C4-2B (cell line): ENCODE data around the gene MYD88.

ENCODE experiments used
- ZFX ChIP-seq: fragments of 450-650 bp; IDR thresholded peaks from 2 replicates; pipeline ENCODE4 v1.6.1; 2017
- TF ChIP-seq, protein P1 (sequence below): fragments of 450-650 bp; conservative IDR thresholded peaks from 2 replicates; pipeline ENCODE4 v1.5.1; 2017; ENCODE audit warnings: mild to moderate bottlenecking

- TF ChIP-seq, protein P1, sequence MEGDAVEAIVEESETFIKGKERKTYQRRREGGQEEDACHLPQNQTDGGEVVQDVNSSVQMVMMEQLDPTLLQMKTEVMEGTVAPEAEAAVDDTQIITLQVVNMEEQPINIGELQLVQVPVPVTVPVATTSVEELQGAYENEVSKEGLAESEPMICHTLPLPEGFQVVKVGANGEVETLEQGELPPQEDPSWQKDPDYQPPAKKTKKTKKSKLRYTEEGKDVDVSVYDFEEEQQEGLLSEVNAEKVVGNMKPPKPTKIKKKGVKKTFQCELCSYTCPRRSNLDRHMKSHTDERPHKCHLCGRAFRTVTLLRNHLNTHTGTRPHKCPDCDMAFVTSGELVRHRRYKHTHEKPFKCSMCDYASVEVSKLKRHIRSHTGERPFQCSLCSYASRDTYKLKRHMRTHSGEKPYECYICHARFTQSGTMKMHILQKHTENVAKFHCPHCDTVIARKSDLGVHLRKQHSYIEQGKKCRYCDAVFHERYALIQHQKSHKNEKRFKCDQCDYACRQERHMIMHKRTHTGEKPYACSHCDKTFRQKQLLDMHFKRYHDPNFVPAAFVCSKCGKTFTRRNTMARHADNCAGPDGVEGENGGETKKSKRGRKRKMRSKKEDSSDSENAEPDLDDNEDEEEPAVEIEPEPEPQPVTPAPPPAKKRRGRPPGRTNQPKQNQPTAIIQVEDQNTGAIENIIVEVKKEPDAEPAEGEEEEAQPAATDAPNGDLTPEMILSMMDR: no peak
- TF ChIP-seq ZFX: no peak
Measured at GRCh38 chr3:38115645-38116427, 22.6 kb upstream of the MYD88 start.
